Stimulated activated CD8-positive, alpha-beta memory T cell treated with anti-CD3 and anti-CD28 coated beads, Interleukin-12 subunit alpha, Interleukin-12 subunit beta, amount 100 ng/mL, for 1 hour (primary cell): ENCODE data around the gene ASB2.

Experiments
- DNase-seq: peaks from one replicate; pipeline ENCODE4 v3.0.0-alpha.2; 2020; ENCODE audit warnings: low read depth

The ASB2 gene

GRCh38 chr14:93976477-93977057 is at the start of gene ASB2:
Gene ASB2, minus strand, starts transcription at chr14:93976570. Its CDS starts 12,031 bp downstream, at chr14:93964539.
- no peak for DNase-seq

GRCh38 chr14:94025720-94026119 is 49.4 kb upstream of the ASB2 start:
- no peak for DNase-seq

- DNase-seq: no peak
Measured at GRCh38 chr14:94024549-94024948, 48.2 kb upstream of the ASB2 start.

- no peak for DNase-seq
Measured at GRCh38 chr14:94022532-94023411, 46.4 kb upstream of the ASB2 start.

- DNase-seq: no peak
Measured at GRCh38 chr14:94021416-94022157, 45.2 kb upstream of the ASB2 start.

- no peak for DNase-seq
Measured at GRCh38 chr14:94021001-94021400, 44.6 kb upstream of the ASB2 start.

GRCh38 chr14:94020267-94020666 is 43.9 kb upstream of the ASB2 start:
- no peak for DNase-seq

GRCh38 chr14:94019329-94019728 is 43.0 kb upstream of the ASB2 start:
- no peak for DNase-seq

GRCh38 chr14:94018308-94018707 is 41.9 kb upstream of the ASB2 start:
- no peak for DNase-seq

GRCh38 chr14:94016446-94016976 is 40.1 kb upstream of the ASB2 start:
- no peak for DNase-seq

GRCh38 chr14:94015223-94015622 is 38.9 kb upstream of the ASB2 start:
- DNase-seq: no peak

- DNase-seq: no peak
Measured at GRCh38 chr14:94014382-94014781, 38.0 kb upstream of the ASB2 start.

- no peak for DNase-seq
Measured at GRCh38 chr14:94011795-94012194, 35.4 kb upstream of the ASB2 start.

- no peak for DNase-seq
Measured at GRCh38 chr14:94010625-94011024, 34.3 kb upstream of the ASB2 start.

- no peak for DNase-seq
Measured at GRCh38 chr14:94009767-94010166, 33.4 kb upstream of the ASB2 start.

GRCh38 chr14:94008234-94008633 is 31.9 kb upstream of the ASB2 start:
- DNase-seq: no peak

- DNase-seq: no peak
Measured at GRCh38 chr14:94005324-94006073, 29.1 kb upstream of the ASB2 start.

- DNase-seq: no peak
Measured at GRCh38 chr14:94004015-94004414, 27.6 kb upstream of the ASB2 start.

GRCh38 chr14:94003397-94003796 is 27.0 kb upstream of the ASB2 start:
- DNase-seq: no peak

GRCh38 chr14:94001501-94002396 is 25.4 kb upstream of the ASB2 start:
- peak; percentile 43 for DNase-seq

- no peak for DNase-seq
Measured at GRCh38 chr14:94001016-94001415, 24.6 kb upstream of the ASB2 start.
